Activated T-cell treated with anti-CD3 and anti-CD28 coated beads, Interleukin-2, amount 50 U/mL, for 4 hours (primary cell): ENCODE measurements around the gene ERG. TPM values are rescaled to one million over a fixed set of nuclear protein-coding genes. Genes with fewer than 3 reads are reported as not detected.

Source experiments
- ATAC-seq, 2 donors: fragments of 200-7000 bp; cut with Tn5 transposase; one replicate each; pipeline ENCODE4 v1.10.0; 2021
- DNase-seq: peaks from one replicate; pipeline ENCODE4 v3.0.0-alpha.2; 2020
- H3K27me3 Mint-ChIP-seq: one replicate; pipeline ENCODE4 v1.8.0; 2021; ENCODE audit warnings: low read depth, mixed read lengths
- H3K36me3 Mint-ChIP-seq: one replicate; pipeline ENCODE4 v1.8.0; 2022; ENCODE audit warnings: mixed read lengths; ENCODE audit not compliant: insufficient read depth
- H3K4me1 Mint-ChIP-seq: one replicate; pipeline ENCODE4 v1.8.0; 2021; ENCODE audit warnings: low read depth, mixed read lengths
- H3K4me3 Mint-ChIP-seq: one replicate; pipeline ENCODE4 v1.8.0; 2021; ENCODE audit warnings: mild to moderate bottlenecking, moderate library complexity, mixed read lengths
- H3K9me3 Mint-ChIP-seq: one replicate; pipeline ENCODE4 v1.8.0; 2021; ENCODE audit warnings: mixed read lengths
- total RNA-seq, 3 donors: library from RNA; stranded (reverse); gene quantifications; one replicate each; pipeline ENCODE4 v1.2.1, GENCODE V29; 2021

Gene ERG
- total RNA-seq, 3 donors from 2014 or later = 0.18 TPM; not detected in 2

- Mint-ChIP-seq H3K27me3 (peaks cover 51% of the 10 kb centered on the region), H3K9me3 (no peaks in the 10 kb centered on the region), H3K36me3 (no peaks in the 10 kb centered on the region), H3K4me3 (no peak overlapping the region), H3K4me1 (peaks cover 3% of the 10 kb centered on the region)
- ATAC-seq = no peak
- DNase-seq = no peak
These were observed 24.2 kb downstream of the ERG start for GRCh38 chr21:38474124-38474523.

GRCh38 chr21:38472412-38473108 is 25.7 kb downstream of the ERG start:
- DNase-seq = no peak

GRCh38 chr21:38471766-38472165 is 26.5 kb downstream of the ERG start:
- no peaks in the 10 kb centered on the region for H3K9me3 Mint-ChIP-seq
- no peaks in the 10 kb centered on the region for H3K36me3 Mint-ChIP-seq
- ATAC-seq (no peak), DNase-seq (no peak)
- peaks cover 3% of the 10 kb centered on the region for H3K4me1 Mint-ChIP-seq
- H3K27me3 Mint-ChIP-seq = peaks cover 40% of the 10 kb centered on the region
- no peak overlapping the region for H3K4me3 Mint-ChIP-seq

More at GRCh38 chr21:38472412-38473108, 25.7 kb downstream of the ERG start:
- H3K4me3 Mint-ChIP-seq = no peak overlapping the region
- ATAC-seq = no peak
- H3K36me3 Mint-ChIP-seq = no peaks in the 10 kb centered on the region
- peaks cover 3% of the 10 kb centered on the region for H3K4me1 Mint-ChIP-seq
- H3K27me3 Mint-ChIP-seq = peaks cover 47% of the 10 kb centered on the region
- no peaks in the 10 kb centered on the region for H3K9me3 Mint-ChIP-seq

GRCh38 chr21:38470755-38471154 is 27.5 kb downstream of the ERG start:
- ATAC-seq = no peak
- Mint-ChIP-seq H3K4me3 (no peak overlapping the region), H3K4me1 (no peaks in the 10 kb centered on the region), H3K27me3 (peaks cover 30% of the 10 kb centered on the region), H3K9me3 (no peaks in the 10 kb centered on the region), H3K36me3 (no peaks in the 10 kb centered on the region)
- DNase-seq = no peak

GRCh38 chr21:38469642-38470041 is 28.6 kb downstream of the ERG start:
- no peak for ATAC-seq
- DNase-seq = no peak
- Mint-ChIP-seq H3K36me3 (no peaks in the 10 kb centered on the region), H3K4me1 (no peaks in the 10 kb centered on the region), H3K9me3 (no peaks in the 10 kb centered on the region), H3K4me3 (no peak overlapping the region), H3K27me3 (peaks cover 25% of the 10 kb centered on the region)

- H3K27me3 Mint-ChIP-seq = peaks cover 19% of the 10 kb centered on the region
- H3K4me3 Mint-ChIP-seq = no peak overlapping the region
- DNase-seq (no peak), ATAC-seq (no peak)
- no peaks in the 10 kb centered on the region for H3K9me3 Mint-ChIP-seq
- no peaks in the 10 kb centered on the region for H3K36me3 Mint-ChIP-seq
- no peaks in the 10 kb centered on the region for H3K4me1 Mint-ChIP-seq
These were observed 29.3 kb downstream of the ERG start for GRCh38 chr21:38468989-38469388.

GRCh38 chr21:38467911-38468310 is 30.4 kb downstream of the ERG start:
- Mint-ChIP-seq H3K36me3 (no peaks in the 10 kb centered on the region), H3K9me3 (no peaks in the 10 kb centered on the region), H3K4me1 (no peaks in the 10 kb centered on the region), H3K4me3 (no peak overlapping the region), H3K27me3 (peaks cover 17% of the 10 kb centered on the region)
- ATAC-seq = no peak
- no peak for DNase-seq

- H3K4me1 Mint-ChIP-seq = no peaks in the 10 kb centered on the region
These were observed 30.9 kb downstream of the ERG start for GRCh38 chr21:38467374-38467773.

GRCh38 chr21:38460171-38460742 is 38.0 kb downstream of the ERG start:
- DNase-seq (no peak), ATAC-seq (no peak)
- H3K4me3 Mint-ChIP-seq = no peak overlapping the region
- peaks cover 13% of the 10 kb centered on the region for H3K27me3 Mint-ChIP-seq
- no peaks in the 10 kb centered on the region for H3K36me3 Mint-ChIP-seq
- no peaks in the 10 kb centered on the region for H3K4me1 Mint-ChIP-seq
- no peaks in the 10 kb centered on the region for H3K9me3 Mint-ChIP-seq

More at GRCh38 chr21:38467374-38467773, 30.9 kb downstream of the ERG start:
- DNase-seq (no peak), ATAC-seq (no peak)
- Mint-ChIP-seq H3K36me3 (no peaks in the 10 kb centered on the region), H3K27me3 (peaks cover 14% of the 10 kb centered on the region), H3K4me3 (no peak overlapping the region), H3K9me3 (no peaks in the 10 kb centered on the region)

GRCh38 chr21:38459490-38459889 is 38.8 kb downstream of the ERG start:
- H3K4me1 Mint-ChIP-seq = no peaks in the 10 kb centered on the region
- H3K9me3 Mint-ChIP-seq = no peaks in the 10 kb centered on the region
- ATAC-seq (no peak), DNase-seq (no peak)
- no peaks in the 10 kb centered on the region for H3K36me3 Mint-ChIP-seq
- no peak overlapping the region for H3K4me3 Mint-ChIP-seq
- peaks cover 8% of the 10 kb centered on the region for H3K27me3 Mint-ChIP-seq

GRCh38 chr21:38455403-38455802 is 42.9 kb downstream of the ERG start:
- no peaks in the 10 kb centered on the region for H3K9me3 Mint-ChIP-seq
- ATAC-seq (no peak), DNase-seq (no peak)

GRCh38 chr21:38454702-38455101 is 43.6 kb downstream of the ERG start:
- ATAC-seq (no peak), DNase-seq (no peak)
- peaks cover 4% of the 10 kb centered on the region for H3K27me3 Mint-ChIP-seq
- no peaks in the 10 kb centered on the region for H3K36me3 Mint-ChIP-seq
- no peaks in the 10 kb centered on the region for H3K4me1 Mint-ChIP-seq
- H3K9me3 Mint-ChIP-seq = no peaks in the 10 kb centered on the region
- H3K4me3 Mint-ChIP-seq = no peak overlapping the region

More at GRCh38 chr21:38455403-38455802, 42.9 kb downstream of the ERG start:
- Mint-ChIP-seq H3K4me3 (no peak overlapping the region), H3K36me3 (no peaks in the 10 kb centered on the region), H3K27me3 (peaks cover 6% of the 10 kb centered on the region), H3K4me1 (no peaks in the 10 kb centered on the region)

GRCh38 chr21:38454161-38454560 is 44.1 kb downstream of the ERG start:
- Mint-ChIP-seq H3K27me3 (peaks cover 4% of the 10 kb centered on the region), H3K4me1 (no peaks in the 10 kb centered on the region)

GRCh38 chr21:38448671-38449385 is 49.4 kb downstream of the ERG start:
- no peak overlapping the region for H3K4me3 Mint-ChIP-seq
- no peaks in the 10 kb centered on the region for H3K4me1 Mint-ChIP-seq
- DNase-seq (no peak), ATAC-seq (no peak)
- no peaks in the 10 kb centered on the region for H3K27me3 Mint-ChIP-seq
- no peaks in the 10 kb centered on the region for H3K9me3 Mint-ChIP-seq
- H3K36me3 Mint-ChIP-seq = no peaks in the 10 kb centered on the region

More at GRCh38 chr21:38454161-38454560, 44.1 kb downstream of the ERG start:
- no peak for ATAC-seq
- Mint-ChIP-seq H3K4me3 (no peak overlapping the region), H3K36me3 (no peaks in the 10 kb centered on the region), H3K9me3 (no peaks in the 10 kb centered on the region)
- no peak for DNase-seq

GRCh38 chr21:38447611-38448010 is 50.7 kb downstream of the ERG start:
- ATAC-seq = no peak
- no peak for DNase-seq
- H3K4me3 Mint-ChIP-seq = no peak overlapping the region
- no peaks in the 10 kb centered on the region for H3K9me3 Mint-ChIP-seq
- H3K36me3 Mint-ChIP-seq = no peaks in the 10 kb centered on the region
- H3K27me3 Mint-ChIP-seq = no peaks in the 10 kb centered on the region
- H3K4me1 Mint-ChIP-seq = no peaks in the 10 kb centered on the region
